BJ (cell line): ENCODE measurements around the gene CCDC200. TPM values are rescaled to one million over a fixed set of nuclear protein-coding genes. Genes with fewer than 3 reads are reported as not detected.

Experiments
- CTCF ChIA-PET: fragments of 350-600 bp; formaldehyde crosslinking; extraction: SDS; loops from one replicate; lab custom pipeline; 2021; ENCODE audit warnings: antibody characterized with exemption, inconsistent platforms; lab: Yijun Ruan, JAX
- POLR2A ChIA-PET: fragments of 300-600 bp; sonication (Branson Sonifier 250); formaldehyde crosslinking; extraction: SDS; loops from one replicate; lab custom pipeline; 2021; ENCODE audit warnings: antibody characterized with exemption; lab: Charles Lee
- DNase-seq: peaks from one replicate; pipeline ENCODE4 v3.0.0-alpha.2; 2011; ENCODE audit warnings: low read depth
- H3K27me3 ChIP-seq: 2 replicates; pipeline ENCODE4 v1.6.0; 2011; ENCODE audit warnings: low read length; ENCODE audit not compliant: control insufficient read depth, insufficient read depth
- H3K36me3 ChIP-seq: 2 replicates; pipeline ENCODE4 v1.5.1; 2011; ENCODE audit warnings: low read length; ENCODE audit not compliant: control insufficient read depth, insufficient read depth
- H3K4me3 ChIP-seq: 2 replicates; pipeline ENCODE4 v1.5.1; 2011; ENCODE audit warnings: low read depth, mild to moderate bottlenecking, control low read depth, low read length
- polyA plus RNA-seq: library from polyadenylated mRNA; depleted of rRNA; stranded (reverse); fragments of >200 nt; gene quantifications from 2 replicates; pipeline ENCODE4 v1.2.3, GENCODE V29; 2011
- TF ChIP-seq, protein P1 (sequence below): IDR thresholded peaks from 2 replicates; pipeline ENCODE4 v1.5.1; 2011; ENCODE audit warnings: low read depth, mild to moderate bottlenecking, control low read depth, inconsistent platforms, low read length, moderate library complexity; ENCODE audit not compliant: insufficient read depth

The CCDC200 gene
- polyA plus RNA-seq, 1 experiment, result not detected

DNA sequence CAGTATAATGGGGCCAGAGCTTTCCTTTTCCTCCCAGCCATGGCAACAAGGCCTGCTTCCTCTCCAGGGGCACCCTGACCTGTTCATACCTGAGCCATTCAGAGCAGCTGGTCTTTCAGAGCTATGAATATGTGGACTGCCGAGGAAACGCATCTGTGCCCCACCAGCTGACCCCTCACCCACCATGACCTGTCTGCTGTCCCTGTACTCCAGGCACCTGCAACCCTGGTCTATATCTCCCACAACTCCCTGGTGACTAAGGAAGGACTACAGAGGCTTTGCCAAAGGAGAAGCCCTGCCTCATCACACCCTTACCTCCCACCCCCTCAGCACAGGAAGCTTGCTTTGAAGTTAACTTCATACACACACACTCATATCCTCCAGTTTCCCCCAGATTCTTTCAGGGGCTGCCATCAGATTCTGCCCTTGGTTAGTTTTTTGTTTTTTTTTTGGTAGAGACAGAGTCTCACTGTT is 10.8 kb downstream of the CCDC200 start:
- Histone ChIP-seq H3K36me3 (peaks cover 14% of the 10 kb centered on the region), H3K27me3 (no peaks in the 10 kb centered on the region), H3K4me3 (no peak overlapping the region)
- no peak for DNase-seq
- ChIA-PET POLR2A (no interaction called here), CTCF (no interaction called here)
- TF ChIP-seq, protein P1, sequence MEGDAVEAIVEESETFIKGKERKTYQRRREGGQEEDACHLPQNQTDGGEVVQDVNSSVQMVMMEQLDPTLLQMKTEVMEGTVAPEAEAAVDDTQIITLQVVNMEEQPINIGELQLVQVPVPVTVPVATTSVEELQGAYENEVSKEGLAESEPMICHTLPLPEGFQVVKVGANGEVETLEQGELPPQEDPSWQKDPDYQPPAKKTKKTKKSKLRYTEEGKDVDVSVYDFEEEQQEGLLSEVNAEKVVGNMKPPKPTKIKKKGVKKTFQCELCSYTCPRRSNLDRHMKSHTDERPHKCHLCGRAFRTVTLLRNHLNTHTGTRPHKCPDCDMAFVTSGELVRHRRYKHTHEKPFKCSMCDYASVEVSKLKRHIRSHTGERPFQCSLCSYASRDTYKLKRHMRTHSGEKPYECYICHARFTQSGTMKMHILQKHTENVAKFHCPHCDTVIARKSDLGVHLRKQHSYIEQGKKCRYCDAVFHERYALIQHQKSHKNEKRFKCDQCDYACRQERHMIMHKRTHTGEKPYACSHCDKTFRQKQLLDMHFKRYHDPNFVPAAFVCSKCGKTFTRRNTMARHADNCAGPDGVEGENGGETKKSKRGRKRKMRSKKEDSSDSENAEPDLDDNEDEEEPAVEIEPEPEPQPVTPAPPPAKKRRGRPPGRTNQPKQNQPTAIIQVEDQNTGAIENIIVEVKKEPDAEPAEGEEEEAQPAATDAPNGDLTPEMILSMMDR, result no peak

DNA sequence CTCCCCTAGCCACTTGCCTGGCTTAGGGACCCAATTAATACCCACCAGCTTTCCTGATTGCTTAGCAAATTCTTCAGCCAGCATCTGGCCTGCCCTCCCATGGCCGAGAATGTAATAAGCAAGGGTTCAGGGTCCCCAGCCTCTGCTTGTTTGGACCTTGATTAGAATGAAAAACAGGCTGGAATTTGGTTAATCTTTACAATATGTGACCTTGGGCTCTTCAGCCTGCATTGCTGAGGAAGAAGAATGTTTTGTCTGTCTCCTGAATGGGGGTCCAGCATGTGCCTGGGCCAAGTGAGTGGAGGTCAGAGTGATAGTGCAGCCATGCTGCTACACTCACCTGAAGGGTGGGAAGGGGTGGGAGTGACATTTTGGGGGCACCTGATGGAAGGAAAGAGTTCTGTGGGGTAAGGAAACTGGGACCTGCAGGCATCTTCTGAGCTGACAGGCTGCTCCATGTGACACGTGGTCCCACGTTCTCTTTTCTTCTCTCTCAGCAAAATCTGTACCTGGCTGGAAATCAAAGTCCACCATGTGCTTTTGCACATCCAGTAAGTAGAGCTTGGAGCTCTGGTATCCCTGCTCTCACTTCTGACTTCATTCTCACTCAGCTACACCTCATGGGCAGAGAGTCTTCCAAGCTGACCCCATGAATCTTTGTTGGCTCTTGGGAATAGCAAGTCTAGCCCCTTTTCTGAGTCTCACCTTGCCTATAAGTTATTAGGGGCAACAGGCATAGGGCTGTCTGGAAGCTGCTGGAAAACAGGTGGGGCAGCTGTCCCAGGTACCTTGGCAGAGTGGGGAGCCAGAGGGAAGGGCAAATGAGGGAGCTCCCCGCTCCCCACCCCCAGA is 11.4 kb downstream of the CCDC200 start:
- H3K36me3 ChIP-seq, result peaks cover 13% of the 10 kb centered on the region
- ChIA-PET CTCF (no interaction called here), POLR2A (interaction anchor here (0.5 kb wide), 1 partner anchor 99 kb away, joined by 3 read pairs; no protein-coding TSS in a partner anchor)
- DNase-seq, result no peak
- H3K27me3 ChIP-seq, result no peaks in the 10 kb centered on the region
- H3K4me3 ChIP-seq, result no peak overlapping the region
- TF ChIP-seq, protein P1, result no peak

DNA sequence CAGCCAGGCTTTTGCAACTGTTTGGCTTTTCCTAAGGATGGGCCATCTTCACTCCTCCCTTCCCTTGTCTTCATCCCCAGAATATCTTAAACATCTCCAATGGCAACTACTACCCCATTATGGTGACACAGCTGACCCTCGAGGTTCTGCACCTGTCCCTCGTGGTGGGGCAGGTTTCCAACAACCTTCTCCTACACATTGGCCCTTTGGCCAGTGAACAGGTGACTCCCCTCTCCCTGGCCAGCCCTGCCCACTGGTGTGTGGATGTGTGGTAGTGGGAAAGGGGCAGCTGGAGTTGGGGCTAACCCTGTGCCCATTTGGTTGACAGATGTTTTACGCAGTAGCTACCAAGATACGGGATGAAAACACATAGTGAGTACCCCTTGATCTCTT is 12.1 kb downstream of the CCDC200 start:
- Histone ChIP-seq H3K4me3 (no peak overlapping the region), H3K27me3 (no peaks in the 10 kb centered on the region), H3K36me3 (peaks cover 13% of the 10 kb centered on the region)
- no peak for DNase-seq
- TF ChIP-seq, protein P1, result no peak
- ChIA-PET CTCF (no interaction called here), POLR2A (no interaction called here)

- H3K27me3 ChIP-seq, result no peaks in the 10 kb centered on the region
- H3K4me3 ChIP-seq, result no peak overlapping the region
- TF ChIP-seq, protein P1, result no peak
- ChIA-PET POLR2A (interaction anchor here (0.6 kb wide), 1 partner anchor 101 kb away, joined by 5 read pairs; no protein-coding TSS in a partner anchor), CTCF (interaction anchor here (1.3 kb wide), 1 partner anchor 10 kb away, joined by 3 read pairs; no protein-coding TSS in a partner anchor)
- no peak for DNase-seq
- H3K36me3 ChIP-seq, result peaks cover 13% of the 10 kb centered on the region
Measured at GRCh38 chr17:43215341-43215740, 13.1 kb downstream of the CCDC200 start.

- peaks cover 15% of the 10 kb centered on the region for H3K36me3 ChIP-seq
- ChIA-PET POLR2A (no interaction called here), CTCF (interaction anchor here (0.6 to 1.4 kb wide), 3 partner anchors 9 to 270 kb away, joined by 3 to 5 read pairs (median 4); partner anchors contain the start of gene DHX8)
- H3K4me3 ChIP-seq, result no peak overlapping the region
- TF ChIP-seq, protein P1, result no peak
- DNase-seq, result no peak
- no peaks in the 10 kb centered on the region for H3K27me3 ChIP-seq
Measured at GRCh38 chr17:43213545-43213944, 14.9 kb downstream of the CCDC200 start.
